Common myeloid progenitor, CD34-positive (primary cell): ENCODE measurements around the gene RNGTT.

Experiments
- CTCF ChIA-PET: fragments of 350-600 bp; sonication (Branson Sonifier 250); formaldehyde crosslinking; loops from one replicate; lab custom pipeline; 2021; ENCODE audit warnings: antibody characterized with exemption; lab: Charles Lee
- POLR2A ChIA-PET: fragments of 350-600 bp; sonication (Branson Sonifier 250); formaldehyde crosslinking; loops from one replicate; lab custom pipeline; 2021; ENCODE audit warnings: antibody characterized with exemption; lab: Charles Lee
- DNase-seq, 3 donors: peaks; one replicate each; pipeline versions ENCODE4 v3.0.0 to v3.0.0-alpha.2; 2013
- H3K27ac ChIP-seq, 2 experiments: 1 replicate in 1 of 2; 2 replicates in 1 of 2; pipeline ENCODE4 v1.7.0; 2013; ENCODE audit warnings: inconsistent platforms in 2 of 2, low read length in 2 of 2, mild to moderate bottlenecking in 2 of 2, low read depth in 1 of 2, moderate library complexity in 1 of 2; ENCODE audit not compliant: severe bottlenecking in 2 of 2, insufficient read depth in 1 of 2, poor library complexity in 1 of 2
- H3K27me3 ChIP-seq, 5 experiments: replicated peaks in 2 of 5; 1 replicate in 3 of 5; 2 replicates in 2 of 5; pipeline versions ENCODE4 v1.6.1 to v1.7.0; 2013; ENCODE audit warnings: low read length in 4 of 5, mild to moderate bottlenecking in 2 of 5, moderate library complexity in 2 of 5, inconsistent platforms in 1 of 5; ENCODE audit not compliant: insufficient read depth in 5 of 5, control insufficient read depth in 4 of 5
- H3K36me3 ChIP-seq, 4 experiments: 1 replicate in 2 of 4; 2 replicates in 2 of 4; pipeline versions ENCODE4 v1.6.1 to v1.7.0; 2013; ENCODE audit warnings: low read length in 3 of 4, control low read depth in 1 of 4, mild to moderate bottlenecking in 1 of 4; ENCODE audit not compliant: control insufficient read depth in 4 of 4, insufficient read depth in 4 of 4
- H3K4me1 ChIP-seq, 4 experiments: 1 replicate in 3 of 4; 2 replicates in 1 of 4; pipeline versions ENCODE4 v1.6.1 to v1.7.1; 2013; ENCODE audit warnings: low read length in 3 of 4, mild to moderate bottlenecking in 3 of 4, control low read depth in 1 of 4, inconsistent platforms in 1 of 4, moderate library complexity in 1 of 4; ENCODE audit not compliant: control insufficient read depth in 4 of 4, insufficient read depth in 4 of 4; ENCODE audit errors: control extremely low read depth in 1 of 4
- H3K4me3 ChIP-seq, 7 experiments: 1 replicate in 4 of 7; 2 replicates in 3 of 7; pipeline versions ENCODE4 v1.5.1 to v1.7.0; 2013; ENCODE audit warnings: mild to moderate bottlenecking in 7 of 7, low read length in 6 of 7, moderate library complexity in 6 of 7, inconsistent platforms in 2 of 7, low read depth in 2 of 7, control low read depth in 1 of 7; ENCODE audit not compliant: insufficient read depth in 4 of 7, control insufficient read depth in 1 of 7; ENCODE audit errors: extremely low read depth in 1 of 7
- H3K9me3 ChIP-seq, 5 experiments: 1 replicate in 4 of 5; 2 replicates in 1 of 5; pipeline versions ENCODE4 v1.6.1 to v1.7.1; 2013; ENCODE audit warnings: low read length in 4 of 5, mild to moderate bottlenecking in 2 of 5, inconsistent platforms in 1 of 5, low read depth in 1 of 5, moderate library complexity in 1 of 5; ENCODE audit not compliant: control insufficient read depth in 4 of 5, insufficient read depth in 2 of 5; ENCODE audit errors: control extremely low read depth in 1 of 5
- WGBS: methylation state at CpG from one replicate; pipeline ENCODE4 v1.1.5; 2013; ENCODE audit not compliant: insufficient coverage; 5-methylcytosine and 5-hydroxymethylcytosine counted together

RNGTT gene

GRCh38 chr6:89007209-89008000 lies 44.0 kb upstream of the RNGTT start:
- ChIA-PET POLR2A (no interaction called here), CTCF (interaction anchor here (1.8 kb wide), 1 partner anchor 24 kb away, joined by 6 read pairs; no protein-coding TSS in a partner anchor)
- 46% methylated on average over 6 of the region's 15 CpGs for WGBS
- Histone ChIP-seq H3K27me3 (no peaks in the 10 kb centered on the region), H3K9me3 (no peaks in the 10 kb centered on the region), H3K4me3 (peak overlapping the region in 3 of 7 experiments; percentile 28 to 56 (median 29)), H3K27ac (no peak overlapping the region), H3K4me1 (peaks cover 6 to 17% (median 16%) of the 10 kb centered on the region in 4 experiments), H3K36me3 (no peaks in the 10 kb centered on the region)
- DNase-seq, result peak; percentile 48 to 82 (median 81)

GRCh38 chr6:89002523-89002922 lies 39.1 kb upstream of the RNGTT start:
- POLR2A ChIA-PET, result no interaction called here
- no peaks in the 10 kb centered on the region for H3K27me3 ChIP-seq
- H3K36me3 ChIP-seq, result no peaks in the 10 kb centered on the region
- H3K27ac ChIP-seq, result no peak overlapping the region
- no peak overlapping the region for H3K4me3 ChIP-seq
- H3K4me1 ChIP-seq, result peaks cover 0 to 11% (median 5%) of the 10 kb centered on the region in 4 experiments
- CTCF ChIA-PET, result no interaction called here
- no peak for DNase-seq
- no peaks in the 10 kb centered on the region for H3K9me3 ChIP-seq
- WGBS, result 97% methylated on average over 2 of the region's 4 CpGs

- no peaks in the 10 kb centered on the region for H3K9me3 ChIP-seq
- POLR2A ChIA-PET, result no interaction called here
- DNase-seq, result no peak
- no peaks in the 10 kb centered on the region for H3K36me3 ChIP-seq
- no peak overlapping the region for H3K4me3 ChIP-seq
- H3K4me1 ChIP-seq, result peaks cover 0 to 6% (median 2%) of the 10 kb centered on the region in 4 experiments
- H3K27me3 ChIP-seq, result no peaks in the 10 kb centered on the region
- CTCF ChIA-PET, result interaction anchor here (0.7 kb wide), 1 partner anchor 15 kb away, joined by 4 read pairs; no protein-coding TSS in a partner anchor
- no peak overlapping the region for H3K27ac ChIP-seq
- 80% methylated on average over 3 of the region's 4 CpGs for WGBS
Measured at GRCh38 chr6:88997327-88997726, 33.9 kb upstream of the RNGTT start.

GRCh38 chr6:88992741-88993552 lies 29.5 kb upstream of the RNGTT start:
- DNase-seq, result peak in 2 of 3 donors; percentile 10 to 22
- ChIA-PET CTCF (interaction anchor here (1.1 to 1.9 kb wide), 2 partner anchors 11 to 13 kb away, joined by 4 to 7 read pairs; no protein-coding TSS in a partner anchor), POLR2A (no interaction called here)
- no peaks in the 10 kb centered on the region for H3K36me3 ChIP-seq
- WGBS, result 100% methylated on average over 1 of the region's 1 CpG
- no peak overlapping the region for H3K27ac ChIP-seq
- no peaks in the 10 kb centered on the region for H3K9me3 ChIP-seq
- H3K27me3 ChIP-seq, result no peaks in the 10 kb centered on the region
- peaks cover 0 to 3% (median 0%) of the 10 kb centered on the region in 4 experiments for H3K4me1 ChIP-seq
- no peak overlapping the region for H3K4me3 ChIP-seq

- Histone ChIP-seq H3K27ac (no peak overlapping the region), H3K27me3 (no peaks in the 10 kb centered on the region), H3K36me3 (no peaks in the 10 kb centered on the region), H3K9me3 (no peaks in the 10 kb centered on the region), H3K4me1 (peaks cover 0 to 3% (median 0%) of the 10 kb centered on the region in 4 experiments), H3K4me3 (no peak overlapping the region)
- 83% methylated on average over 1 of the region's 1 CpG for WGBS
- ChIA-PET POLR2A (interaction anchor here (0.7 kb wide), 1 partner anchor 56 kb away, joined by 3 read pairs; no protein-coding TSS in a partner anchor), CTCF (interaction anchor here (0.8 to 1.2 kb wide), 3 partner anchors 21 to 377 kb away, joined by 3 to 4 read pairs (median 4); no protein-coding TSS in a partner anchor)
- DNase-seq, result no peak
Measured at GRCh38 chr6:88989215-88989614, 25.8 kb upstream of the RNGTT start.

GRCh38 chr6:88987922-88988321 lies 24.5 kb upstream of the RNGTT start:
- WGBS, result 100% methylated on average over 1 of the region's 2 CpGs
- Histone ChIP-seq H3K9me3 (no peaks in the 10 kb centered on the region), H3K36me3 (no peaks in the 10 kb centered on the region), H3K27ac (no peak overlapping the region), H3K27me3 (no peaks in the 10 kb centered on the region), H3K4me3 (no peak overlapping the region), H3K4me1 (peaks cover 0 to 2% (median under 1%) of the 10 kb centered on the region in 4 experiments)
- DNase-seq, result no peak
- POLR2A ChIA-PET, result no interaction called here
- CTCF ChIA-PET, result interaction anchor here (0.7 to 0.9 kb wide), 3 partner anchors 16 to 91 kb away, joined by 3 to 5 read pairs (median 4); no protein-coding TSS in a partner anchor
